HT-29 (cell line): ENCODE measurements around the gene ZIC1. TPM values are rescaled to one million over a fixed set of nuclear protein-coding genes. Genes with fewer than 3 reads are reported as not detected.

Experiments
- DNase-seq: peaks from one replicate; pipeline ENCODE4 v3.0.0-alpha.2; 2015; ENCODE audit warnings: low spot score
- total RNA-seq: library from RNA; depleted of rRNA; stranded (reverse); fragments of >200 nt; shearing (Covaris generic); gene quantifications from 2 replicates; pipeline ENCODE4 v1.2.3, GENCODE V29; 2014

ZIC1 gene
- total RNA-seq, 1 experiment from 2014 or later: not detected

DNA sequence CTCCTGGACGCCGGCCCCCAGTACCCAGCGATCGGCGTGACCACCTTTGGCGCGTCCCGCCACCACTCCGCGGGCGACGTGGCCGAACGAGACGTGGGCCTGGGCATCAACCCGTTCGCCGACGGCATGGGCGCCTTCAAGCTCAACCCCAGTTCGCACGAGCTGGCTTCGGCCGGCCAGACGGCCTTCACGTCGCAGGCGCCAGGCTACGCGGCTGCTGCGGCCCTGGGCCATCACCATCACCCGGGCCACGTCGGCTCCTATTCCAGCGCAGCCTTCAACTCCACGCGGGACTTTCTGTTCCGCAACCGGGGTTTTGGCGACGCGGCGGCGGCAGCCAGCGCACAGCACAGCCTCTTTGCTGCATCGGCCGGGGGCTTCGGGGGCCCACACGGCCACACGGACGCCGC, 956 bp downstream of the ZIC1 start:
- no peak for DNase-seq

DNA sequence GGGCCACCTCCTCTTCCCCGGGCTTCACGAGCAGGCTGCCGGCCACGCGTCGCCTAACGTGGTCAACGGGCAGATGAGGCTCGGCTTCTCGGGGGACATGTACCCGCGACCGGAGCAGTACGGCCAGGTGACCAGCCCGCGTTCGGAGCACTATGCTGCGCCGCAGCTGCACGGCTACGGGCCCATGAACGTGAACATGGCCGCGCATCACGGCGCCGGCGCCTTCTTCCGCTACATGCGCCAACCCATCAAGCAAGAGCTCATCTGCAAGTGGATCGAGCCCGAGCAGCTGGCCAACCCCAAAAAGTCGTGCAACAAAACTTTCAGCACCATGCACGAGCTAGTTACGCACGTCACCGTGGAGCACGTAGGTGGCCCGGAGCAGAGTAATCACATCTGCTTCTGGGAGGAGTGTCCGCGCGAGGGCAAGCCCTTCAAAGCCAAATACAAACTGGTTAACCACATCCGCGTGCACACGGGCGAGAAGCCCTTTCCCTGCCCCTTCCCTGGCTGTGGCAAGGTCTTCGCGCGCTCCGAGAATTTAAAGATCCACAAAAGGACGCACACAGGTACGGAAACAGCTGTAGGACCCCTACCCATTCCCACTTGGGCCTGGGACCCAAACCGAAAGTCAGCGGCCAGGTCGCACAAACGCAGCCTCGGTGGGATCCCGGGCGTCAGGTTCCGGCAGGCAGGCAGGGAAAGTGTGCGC, 1.5 kb downstream of the ZIC1 start:
- no peak for DNase-seq

DNA sequence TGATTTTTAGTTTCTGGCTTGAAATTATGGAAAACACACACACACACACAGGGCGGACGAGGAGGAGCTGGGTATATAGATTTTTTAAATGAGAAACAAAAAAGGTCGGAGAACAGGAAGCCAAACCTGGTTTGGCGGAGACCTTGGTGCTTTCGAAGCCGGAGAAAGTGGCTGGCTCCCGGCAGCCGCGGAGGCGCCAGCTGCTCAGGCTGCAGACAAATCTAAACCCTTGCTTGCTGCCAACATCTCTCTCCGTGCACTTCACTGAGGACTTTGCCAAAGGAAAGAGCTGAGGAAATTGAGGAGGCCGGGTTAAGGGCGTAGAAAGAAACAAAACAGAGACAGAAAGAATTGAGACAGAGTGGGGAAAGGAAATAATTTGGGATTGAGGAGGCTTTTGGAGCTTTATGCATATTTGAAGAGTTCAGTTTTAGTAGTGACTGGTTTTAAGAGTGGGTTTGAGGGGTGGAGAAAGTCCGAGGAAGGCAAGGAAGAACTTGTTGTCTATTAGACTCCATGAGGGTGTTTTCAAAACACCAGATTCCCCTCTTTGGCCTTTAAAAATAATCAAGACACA, 2.2 kb downstream of the ZIC1 start:
- DNase-seq: no peak

DNA sequence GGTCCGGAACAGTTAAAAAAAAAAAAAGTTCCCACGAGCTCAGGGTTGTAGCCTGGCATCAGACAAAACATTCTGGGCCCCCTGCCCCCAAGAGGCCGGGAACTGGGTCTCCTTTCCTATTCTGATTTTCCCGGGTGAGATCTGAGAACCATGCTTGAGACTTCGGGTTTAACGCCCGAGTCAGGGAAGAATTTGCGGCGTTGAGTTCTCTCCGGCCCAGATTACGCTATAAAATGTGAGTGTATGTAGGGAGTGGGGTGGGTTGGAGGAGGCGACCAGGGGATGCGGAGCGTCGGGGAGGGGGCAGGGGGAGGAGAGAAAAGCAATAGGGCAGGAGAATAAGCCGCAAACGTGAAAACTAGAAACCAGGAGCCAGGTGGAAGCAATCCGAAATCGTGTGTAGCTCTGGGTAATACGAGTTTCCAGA, 2.7 kb downstream of the ZIC1 start:
- no peak for DNase-seq

DNA sequence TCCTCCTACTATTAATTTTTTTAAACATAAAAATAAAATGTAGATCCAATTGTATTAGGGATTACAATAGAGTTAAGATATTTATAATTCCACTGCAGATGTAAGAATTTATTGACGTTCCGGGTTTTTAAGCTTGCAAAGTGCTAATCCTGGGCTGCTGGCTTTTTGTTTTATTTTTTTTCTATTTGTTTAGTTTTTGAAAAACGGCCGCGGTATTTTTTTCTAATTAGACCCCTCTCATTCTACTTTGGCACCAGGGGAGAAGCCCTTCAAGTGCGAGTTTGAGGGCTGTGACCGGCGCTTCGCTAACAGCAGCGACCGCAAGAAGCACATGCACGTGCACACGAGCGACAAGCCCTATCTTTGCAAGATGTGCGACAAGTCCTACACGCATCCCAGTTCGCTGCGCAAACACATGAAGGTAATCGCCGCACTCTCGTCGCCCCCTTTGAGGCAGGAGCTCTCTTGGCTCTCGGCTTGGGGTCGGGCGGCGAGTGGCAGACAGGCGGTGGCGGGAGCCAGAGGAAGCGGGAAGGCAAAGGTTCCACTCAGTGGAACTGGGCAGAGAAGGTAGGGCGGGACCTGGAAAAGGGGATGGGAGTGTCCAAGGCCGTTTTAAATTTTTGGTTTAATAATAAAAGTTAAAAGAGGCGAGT, 3.2 kb downstream of the ZIC1 start:
- DNase-seq: no peak

DNA sequence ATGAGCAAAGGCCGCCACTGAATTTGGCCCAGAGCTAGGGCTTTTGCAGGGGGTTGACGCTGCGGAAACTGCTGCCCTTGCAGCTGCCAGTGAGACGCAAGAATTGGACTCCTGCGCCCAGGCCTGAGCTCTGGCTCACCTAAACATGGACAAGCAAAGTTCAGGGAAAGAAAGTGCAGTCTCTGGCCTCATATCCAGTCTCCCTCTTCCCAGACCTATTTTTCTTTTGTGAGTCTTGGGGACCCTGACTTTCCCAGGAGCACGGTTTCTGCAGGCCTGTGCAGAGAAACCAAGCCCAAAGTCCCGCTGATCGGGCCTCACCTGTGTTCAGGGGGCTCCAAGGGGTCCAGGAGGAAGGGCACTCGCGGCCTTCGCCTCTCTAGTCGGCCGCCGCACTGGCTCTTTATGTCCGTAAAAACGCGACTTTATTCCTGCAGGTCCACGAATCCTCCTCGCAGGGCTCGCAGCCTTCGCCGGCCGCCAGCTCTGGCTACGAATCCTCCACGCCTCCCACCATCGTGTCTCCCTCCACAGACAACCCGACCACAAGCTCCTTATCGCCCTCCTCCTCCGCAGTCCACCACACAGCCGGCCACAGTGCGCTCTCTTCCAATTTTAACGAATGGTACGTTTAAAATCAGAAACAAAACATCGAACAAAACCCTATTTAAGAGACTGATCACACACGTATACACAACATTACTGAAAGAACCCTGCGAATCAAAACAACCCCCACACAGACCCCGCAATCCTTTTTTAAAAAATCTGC, 3.9 kb downstream of the ZIC1 start:
- no peak for DNase-seq

DNA sequence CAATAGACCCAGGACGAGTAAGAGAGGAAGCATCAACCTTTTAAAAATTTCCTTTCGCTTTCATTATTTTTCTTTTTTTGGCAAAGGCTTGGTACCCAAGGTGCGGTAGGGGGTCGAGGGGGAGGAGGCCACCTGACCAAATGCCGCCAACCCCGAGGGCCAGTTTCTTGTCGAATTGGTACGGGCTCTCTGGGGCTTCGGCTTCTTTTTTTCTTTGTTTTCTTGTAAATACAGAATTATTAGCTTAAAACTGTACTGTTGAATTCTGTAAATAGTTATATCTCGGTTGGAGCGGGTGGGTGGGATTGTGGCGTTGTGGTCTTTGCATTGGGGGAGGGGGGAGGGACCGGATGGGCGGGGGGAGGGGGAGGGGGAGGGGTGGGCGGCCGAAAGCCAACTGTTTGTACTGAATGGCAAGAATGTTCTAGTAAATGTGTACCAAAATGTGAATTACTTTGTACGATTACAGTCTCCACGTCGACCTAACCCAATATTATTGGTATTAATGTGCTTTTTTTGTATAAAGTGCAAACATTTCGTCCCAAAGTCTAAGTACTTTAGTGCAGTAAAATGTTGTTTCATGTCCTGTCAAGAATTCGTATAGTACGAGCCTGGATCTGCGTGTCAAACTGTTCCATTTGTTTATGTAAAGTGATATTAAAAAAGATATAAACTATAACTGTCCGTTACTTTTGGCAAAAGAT, 4.7 kb downstream of the ZIC1 start:
- no peak for DNase-seq

DNA sequence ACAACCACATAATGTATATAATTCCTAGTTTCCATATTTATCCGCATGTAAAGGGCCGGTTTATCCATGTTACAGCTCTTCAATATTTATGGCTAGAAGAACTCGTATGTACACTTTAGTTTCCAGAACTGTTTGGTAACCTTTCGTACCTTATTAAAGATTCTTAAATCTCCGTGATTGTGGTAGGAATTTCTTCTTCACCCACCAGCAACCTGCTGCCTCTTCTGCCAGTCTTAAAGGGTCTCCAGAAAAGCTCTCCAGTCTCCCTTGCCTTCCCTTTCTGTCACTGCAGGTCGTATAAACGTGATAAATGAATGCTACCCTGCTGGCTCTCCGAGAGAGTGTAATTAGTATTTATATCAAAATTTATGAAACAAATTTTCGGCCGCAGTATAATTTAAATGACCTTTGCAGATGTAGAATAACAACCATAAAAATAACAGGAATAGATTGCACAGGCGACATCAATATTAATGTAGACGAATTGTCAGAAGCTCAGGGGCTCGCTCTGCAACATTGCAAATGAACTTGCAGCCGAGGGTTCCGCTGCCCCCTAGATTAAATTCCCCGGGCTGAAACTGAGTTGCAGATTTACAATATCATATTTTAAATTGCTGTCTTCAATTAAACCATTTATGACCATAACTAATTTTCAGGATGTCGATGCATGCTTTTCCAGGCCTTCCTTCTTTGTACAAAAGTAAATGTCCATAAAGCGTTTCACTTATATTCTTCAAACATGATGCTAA, 5.4 kb downstream of the ZIC1 start:
- no peak for DNase-seq

DNA sequence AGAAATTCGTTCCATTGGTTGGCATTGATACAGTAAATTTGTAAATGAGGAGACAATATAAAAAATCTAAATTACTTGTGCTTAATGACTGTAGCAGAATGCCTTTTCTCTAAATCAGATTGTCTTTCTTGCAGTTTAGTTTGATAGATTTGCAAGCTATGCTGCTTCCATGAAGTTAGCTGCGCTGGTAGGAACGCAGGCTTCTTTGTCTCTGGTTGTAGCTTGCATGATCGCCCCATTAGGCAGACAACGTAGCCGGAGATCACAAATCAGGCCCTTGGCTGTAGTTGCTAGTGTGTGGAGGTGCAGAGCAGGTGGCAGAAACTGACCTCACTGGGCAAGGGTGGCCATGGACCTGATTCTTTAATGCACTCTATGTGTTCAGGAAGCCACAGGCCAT, 6.1 kb downstream of the ZIC1 start:
- DNase-seq: no peak

DNA sequence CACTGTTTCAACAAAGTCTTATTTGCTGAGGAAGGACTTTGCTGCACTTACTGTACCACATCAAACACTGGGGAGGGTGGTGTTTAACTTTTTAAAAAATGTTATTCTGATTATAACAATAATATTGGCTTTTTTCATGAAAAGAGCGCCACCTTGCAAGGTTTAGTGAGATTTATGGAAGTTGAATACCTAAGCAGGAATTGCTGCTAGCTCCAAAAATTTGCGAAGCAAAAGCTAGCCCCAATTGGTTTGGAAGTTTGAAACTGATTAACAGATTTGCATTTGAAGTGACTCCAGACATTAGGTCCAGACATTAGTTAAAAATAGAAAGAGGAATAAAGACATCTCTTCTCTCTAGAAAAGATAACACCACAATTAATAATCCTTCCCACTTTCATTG, 6.7 kb downstream of the ZIC1 start:
- DNase-seq: no peak

DNA sequence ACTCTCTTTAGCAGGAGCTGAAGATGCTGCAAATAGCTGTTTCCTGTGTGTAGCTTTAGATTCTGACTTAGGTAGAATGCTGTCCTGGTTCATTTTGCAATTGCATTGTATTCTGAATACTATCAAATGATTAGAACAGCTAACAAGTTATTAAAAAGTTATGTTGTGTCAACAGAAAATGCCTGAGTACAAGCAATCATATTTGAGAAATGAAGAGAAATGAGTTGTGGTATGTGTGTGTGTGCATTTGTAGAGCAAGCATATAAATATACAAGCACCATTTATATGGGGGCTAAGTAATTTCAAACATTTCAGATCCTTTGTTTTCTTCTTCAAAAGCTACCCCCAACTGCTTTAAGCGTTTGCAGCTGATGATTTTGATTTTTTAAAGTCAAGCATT, 7.8 kb downstream of the ZIC1 start:
- no peak for DNase-seq

DNA sequence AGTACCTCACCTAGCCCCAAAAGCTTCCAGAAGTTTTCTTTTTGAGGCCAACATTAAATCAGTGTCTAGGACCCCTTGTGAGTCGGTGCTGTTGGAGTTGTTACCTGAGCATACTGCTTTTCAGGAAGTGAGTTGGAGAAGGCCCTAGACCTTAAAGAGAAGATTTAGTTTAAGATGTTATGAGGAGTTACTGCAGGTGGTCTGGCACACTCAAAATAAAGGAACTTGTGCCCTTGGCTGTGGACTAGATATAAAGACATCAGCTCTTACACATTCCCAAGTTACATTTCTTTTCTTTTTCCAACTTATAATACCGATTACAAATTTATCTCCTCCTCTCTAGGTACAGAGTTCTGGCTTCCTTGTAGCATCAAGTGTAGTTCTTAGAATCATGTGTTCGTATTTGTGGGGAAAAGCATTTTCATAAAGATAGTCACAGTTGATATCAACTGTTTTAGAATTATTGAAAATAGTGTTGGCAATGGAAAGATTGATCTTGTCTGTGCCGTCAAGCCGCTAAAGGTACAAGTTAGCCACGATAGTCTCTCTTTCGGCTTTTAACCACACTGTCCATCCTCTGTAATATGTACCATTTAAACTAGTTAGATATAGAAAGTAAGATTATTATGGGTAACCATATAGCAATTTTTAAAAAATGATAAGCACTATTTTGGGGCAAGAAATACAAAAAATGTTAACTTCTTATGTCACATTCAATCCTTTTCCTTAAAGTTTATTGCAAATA, 8.6 kb downstream of the ZIC1 start:
- no peak for DNase-seq

DNA sequence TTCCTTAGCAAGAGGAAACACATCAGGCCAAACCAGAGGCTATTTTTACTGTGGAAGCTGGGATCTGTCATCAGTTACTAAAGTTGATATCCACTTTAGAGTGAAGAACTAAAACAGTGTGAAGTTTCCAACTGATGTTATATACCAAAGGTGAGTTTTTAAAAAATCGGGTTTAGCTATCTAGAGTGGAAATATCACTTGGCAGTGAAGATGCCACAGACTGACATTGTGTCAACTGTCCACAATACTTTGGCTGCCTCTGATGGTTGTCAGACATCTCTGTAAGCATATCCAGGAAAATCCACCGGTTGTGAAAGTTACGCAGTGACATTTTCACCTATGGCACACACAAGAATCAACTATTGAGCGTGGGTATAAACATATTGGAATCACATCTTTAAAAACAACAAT, 9.2 kb downstream of the ZIC1 start:
- no peak for DNase-seq

DNA sequence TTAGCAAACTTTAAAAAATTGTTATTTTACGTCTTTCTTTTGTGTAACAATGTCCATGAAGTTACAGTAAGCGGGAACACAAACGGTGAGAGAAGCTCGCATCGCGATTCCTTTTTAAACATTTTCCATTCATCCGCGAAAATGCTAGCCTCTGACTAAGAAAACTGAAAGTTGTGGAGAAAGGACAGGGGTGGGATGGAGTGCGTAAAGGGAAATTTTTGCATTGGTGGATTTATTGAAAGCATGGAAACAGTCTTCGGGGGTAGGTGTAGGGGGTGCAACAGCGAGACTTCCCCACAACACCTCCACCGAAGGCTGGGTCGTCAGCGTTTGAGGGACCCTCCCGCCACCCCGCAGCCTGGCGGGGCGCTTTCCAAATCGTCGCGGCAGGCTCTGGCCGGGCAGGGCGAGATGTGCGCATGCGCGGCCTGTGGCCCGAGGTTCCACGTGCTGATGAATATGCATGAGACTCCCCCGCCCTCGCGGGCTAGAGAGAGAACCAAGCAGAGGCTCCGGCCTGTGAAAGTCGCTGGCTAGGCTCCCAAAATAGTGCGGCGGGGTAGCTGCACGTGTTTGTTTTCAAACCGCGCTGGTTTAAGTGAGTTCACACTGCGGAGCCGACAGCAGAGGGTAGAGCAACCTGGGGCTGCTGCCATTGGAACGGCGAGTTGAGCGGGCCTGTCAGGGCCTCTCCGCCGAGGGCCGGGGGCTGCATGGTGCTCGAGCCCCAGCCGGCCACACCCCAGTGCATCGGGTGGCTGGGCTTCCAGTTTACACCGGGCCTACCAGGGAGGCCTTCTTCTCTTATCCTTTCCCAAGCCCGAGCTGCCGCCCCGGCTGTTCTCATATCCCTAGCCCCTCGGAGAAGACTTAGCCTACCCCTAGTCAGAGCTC, 9.9 kb downstream of the ZIC1 start:
- DNase-seq: no peak

DNA sequence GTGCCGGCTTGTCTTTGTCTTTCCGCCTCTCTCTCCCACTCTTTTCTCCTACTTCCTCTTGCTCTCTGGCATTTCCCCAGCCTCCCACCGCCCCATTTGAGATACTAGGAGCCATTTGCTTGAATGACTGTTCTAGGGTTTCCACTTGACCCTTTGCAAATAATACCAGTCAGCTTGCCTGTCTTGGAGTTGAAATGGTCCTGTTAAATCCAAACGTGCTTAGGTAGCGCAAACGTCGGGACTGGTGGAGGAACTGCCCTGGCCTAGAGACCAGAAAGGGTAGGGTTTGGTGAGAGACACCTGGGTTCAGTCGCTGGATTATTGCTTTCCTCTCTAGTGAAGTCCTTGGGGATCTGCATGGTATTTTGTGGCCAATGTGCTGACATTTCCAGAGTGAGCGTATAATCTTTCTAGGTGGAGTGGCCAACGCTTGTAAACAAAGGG, 10.6 kb downstream of the ZIC1 start:
- no peak for DNase-seq

DNA sequence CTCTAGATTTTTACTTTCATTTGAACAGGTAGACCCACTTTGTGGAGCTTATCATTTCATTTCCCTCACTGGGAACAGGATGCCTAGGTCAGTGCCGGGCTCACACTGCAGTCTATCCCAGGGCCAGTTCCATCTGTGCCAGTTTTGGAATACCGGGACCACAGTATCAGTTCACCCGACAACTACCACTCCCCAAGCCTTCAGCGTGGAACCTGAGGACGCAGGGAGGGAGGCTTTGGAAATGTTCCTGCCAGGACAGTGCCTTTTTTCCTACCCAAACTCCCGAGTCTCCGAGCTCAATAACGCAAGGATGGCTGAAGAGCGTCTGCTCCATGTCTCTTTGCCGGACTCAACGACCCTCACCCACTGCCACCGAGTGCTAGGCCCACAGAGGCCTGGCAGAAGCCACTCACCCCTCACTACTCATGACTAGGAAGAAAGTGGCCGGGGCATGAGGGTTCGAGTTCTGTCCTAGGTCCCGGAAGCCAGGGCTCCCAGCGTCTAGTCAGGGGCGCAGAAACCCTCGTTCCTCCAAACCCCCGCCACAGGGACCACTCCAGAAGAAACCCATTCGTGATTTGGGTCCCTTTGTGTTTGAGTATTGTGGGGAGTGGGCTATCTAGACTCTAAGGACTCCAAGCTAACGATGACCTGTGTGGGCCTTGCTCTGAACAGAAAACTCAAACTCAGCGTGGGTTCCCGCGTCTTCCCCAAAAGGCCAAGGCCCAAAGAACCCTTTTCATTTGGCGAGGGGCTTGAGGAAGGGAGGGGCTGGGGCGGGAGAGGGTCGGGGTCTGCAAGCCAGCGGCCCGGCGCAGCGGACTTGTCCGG, 11.4 kb downstream of the ZIC1 start:
- no peak for DNase-seq

DNA sequence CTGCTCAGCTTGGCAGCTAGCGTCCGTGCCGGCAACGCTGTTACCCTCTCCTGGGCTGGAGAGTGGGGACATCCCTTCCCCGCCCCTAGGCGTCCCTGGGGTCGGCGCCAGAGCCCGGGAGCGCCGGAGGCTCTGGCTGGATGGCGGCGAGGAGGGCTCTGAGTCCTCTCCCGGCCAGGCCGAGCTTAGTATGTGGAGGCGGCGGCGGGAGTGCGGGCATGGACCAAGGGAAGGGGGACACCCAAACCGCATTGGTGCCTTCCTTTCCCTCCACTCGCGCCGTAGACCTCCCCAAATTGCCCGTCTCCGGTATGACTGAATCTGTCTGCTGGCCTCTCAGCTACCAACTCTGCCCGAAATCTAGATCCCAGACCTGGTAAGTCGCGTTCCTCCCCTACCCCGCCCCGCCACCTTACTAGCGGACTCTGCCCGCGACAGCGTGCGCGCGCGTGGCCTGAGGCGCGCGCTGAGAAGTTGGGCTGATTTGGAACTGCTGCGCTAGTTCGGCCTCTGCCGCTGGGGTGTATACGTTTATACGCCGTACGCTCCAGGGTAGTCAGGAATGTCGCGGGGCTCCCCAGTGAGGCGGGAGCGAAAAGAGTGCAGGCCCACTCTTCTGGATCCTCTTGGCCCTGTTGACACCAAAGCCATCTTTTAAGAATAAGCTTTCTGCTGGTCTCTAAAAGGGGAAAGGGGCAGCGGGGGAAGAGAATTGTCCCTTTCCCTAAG, 12.2 kb downstream of the ZIC1 start:
- no peak for DNase-seq

DNA sequence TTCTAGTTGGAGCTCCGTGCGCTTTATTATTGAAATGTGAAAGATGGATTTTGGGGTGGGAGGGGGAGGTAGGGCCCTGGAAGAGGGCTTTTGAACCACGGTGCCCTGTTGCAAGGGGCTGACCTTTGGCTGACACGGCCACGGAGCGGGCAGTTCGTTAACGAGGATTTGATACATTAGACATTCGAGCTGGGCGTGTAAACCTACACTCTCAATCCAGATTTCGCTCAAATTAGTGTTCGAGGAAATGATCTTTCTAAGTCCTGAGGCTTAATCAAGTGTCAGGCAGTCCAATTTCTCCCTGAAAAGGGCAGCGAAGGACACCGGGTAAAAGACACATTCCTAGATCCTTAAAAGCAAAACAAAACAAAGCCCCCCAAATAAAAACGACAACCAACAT, 13.0 kb downstream of the ZIC1 start:
- no peak for DNase-seq
